K562 (cell line): Measurements from ENCODE around the gene EMP2. TPM values are rescaled to one million over a fixed set of nuclear protein-coding genes. Genes with fewer than 3 reads are reported as not detected.

Experiments
- ATAC-seq: fragments of 200-7000 bp; cut with Tn5 transposase; 3 replicates; pipeline ENCODE4 v1.9.1; 2020; ENCODE audit warnings: moderate library complexity
- BruUV-seq: library from RNA; stranded (reverse); fragments of 400-500 nt; replicated peaks from 2 replicates; lab custom pipeline; 2021; lab: Mats Ljungman, UMichigan
- CTCF ChIA-PET: fragments of 300-600 bp; formaldehyde crosslinking; extraction: SDS; loops from one replicate; lab custom pipeline; 2021; ENCODE audit warnings: low intra/inter-chr PET ratio; lab: Yijun Ruan, JAX
- POLR2A ChIA-PET: fragments of 300-600, 350-650 bp; sonication (Branson Sonifier 250); formaldehyde crosslinking; extraction: SDS; loops from one replicate; lab custom pipeline; 2021; ENCODE audit warnings: antibody characterized with exemption, inconsistent platforms; lab: Yijun Ruan, JAX
- DNase-seq, 4 experiments: peaks; one replicate each; pipeline versions ENCODE4 v3.0.0 to v3.0.0-alpha.2; 2011 to 2018; ENCODE audit warnings: low spot score in 3 of 4, mixed read lengths in 3 of 4; ENCODE audit errors: extremely low read depth in 1 of 4
- FAIRE-seq: peaks from 2 replicates; lab custom pipeline; 2011; peaks lifted over from hg19 to GRCh38; lab: Jason Lieb, UNC
- H2AFZ ChIP-seq: 2 replicates; pipeline ENCODE4 v1.6.0; 2011; ENCODE audit warnings: low read depth, low read length, control low read depth, inconsistent platforms
- H3K27ac ChIP-seq: fragments of 200-600 bp; 3 replicates; pipeline ENCODE4 v1.8.0; 2011; ENCODE audit warnings: low read depth, mild to moderate bottlenecking, control low read depth, inconsistent platforms, low read length, moderate library complexity, mixed read lengths; ENCODE audit errors: extremely low read depth
- H3K27me3 ChIP-seq, 2 experiments: fragments of 300-600 bp in 1 of 2; 2 replicates in 1 of 2; 3 replicates in 1 of 2; pipeline versions ENCODE4 v1.6.0 to v1.8.0; 2011; ENCODE audit warnings: inconsistent platforms in 2 of 2, low read length in 2 of 2, mild to moderate bottlenecking in 1 of 2, mixed read lengths in 1 of 2, moderate library complexity in 1 of 2; ENCODE audit not compliant: control insufficient read depth in 2 of 2, insufficient read depth in 2 of 2
- H3K36me3 ChIP-seq: fragments of 300-600 bp; 3 replicates; pipeline ENCODE4 v1.8.0; 2011; ENCODE audit warnings: mild to moderate bottlenecking, low read length, inconsistent platforms; ENCODE audit not compliant: control insufficient read depth, insufficient read depth
- H3K4me1 ChIP-seq, 2 experiments: fragments of 200-600 bp in 1 of 2; replicated peaks in 1 of 2; 2 replicates in 1 of 2; 3 replicates in 1 of 2; pipeline versions ENCODE4 v1.5.1 to v1.8.0; 2011; ENCODE audit warnings: inconsistent platforms in 2 of 2, low read length in 2 of 2, mild to moderate bottlenecking in 1 of 2, mixed read lengths in 1 of 2, moderate library complexity in 1 of 2; ENCODE audit not compliant: control insufficient read depth in 2 of 2, insufficient read depth in 2 of 2
- H3K4me2 ChIP-seq: 2 replicates; pipeline ENCODE4 v1.6.1; 2011; ENCODE audit warnings: low read length, control low read depth, inconsistent platforms, mixed read lengths; ENCODE audit not compliant: insufficient read depth
- H3K4me3 ChIP-seq: fragments of 200-600 bp; sonication (generic), shearing (Covaris generic); 2 replicates; pipeline ENCODE4 v1.5.1; 2016; ENCODE audit warnings: control low read depth, inconsistent platforms
- H3K79me2 ChIP-seq: fragments of 200-600 bp; 3 replicates; pipeline ENCODE4 v1.8.0; 2011; ENCODE audit warnings: low read length, inconsistent platforms; ENCODE audit not compliant: control insufficient read depth, insufficient read depth
- H3K9ac ChIP-seq, 2 experiments: 2 replicates each; pipeline versions ENCODE4 v1.6.0 to v1.6.1; 2011; ENCODE audit warnings: low read depth in 2 of 2, low read length in 2 of 2, control low read depth in 1 of 2, inconsistent platforms in 1 of 2, mild to moderate bottlenecking in 1 of 2, mixed read lengths in 1 of 2; ENCODE audit not compliant: insufficient read depth in 1 of 2
- H3K9me1 ChIP-seq: one replicate; pipeline ENCODE4 v1.6.0; 2011; ENCODE audit warnings: inconsistent platforms, mild to moderate bottlenecking, low read length, moderate library complexity; ENCODE audit not compliant: control insufficient read depth, insufficient read depth
- H3K9me3 ChIP-seq: replicated peaks from 2 replicates; pipeline ENCODE4 v1.5.1; 2011; ENCODE audit warnings: low read depth, low read length, inconsistent platforms; ENCODE audit not compliant: control insufficient read depth, insufficient read depth
- H4K20me1 ChIP-seq: replicated peaks from 2 replicates; pipeline ENCODE4 v1.6.1; 2011; ENCODE audit warnings: low read length, inconsistent platforms, mixed read lengths; ENCODE audit not compliant: control insufficient read depth, insufficient read depth
- NR1H2 ChIP-seq: sonication (generic); formaldehyde crosslinking; IDR thresholded peaks from 2 replicates; pipeline ENCODE4 v1.4.0; 2020; ENCODE audit warnings: mild to moderate bottlenecking, missing genetic modification reagents
- SRSF9 ChIP-seq: fragments of 200-400 bp; formaldehyde crosslinking; IDR thresholded peaks from 2 replicates; pipeline ENCODE4 v1.6.1; 2017; ENCODE audit warnings: low read depth, low read length, borderline replicate concordance
- TARDBP ChIP-seq: fragments of 450-650 bp; IDR thresholded peaks from 2 replicates; pipeline ENCODE4 v1.6.1; 2016
- THRAP3 ChIP-seq: fragments of 450-650 bp; IDR thresholded peaks from 2 replicates; pipeline ENCODE4 v1.6.1; 2016; ENCODE audit warnings: mild to moderate bottlenecking, inconsistent platforms, borderline replicate concordance
- ZNF232 ChIP-seq: sonication (generic); formaldehyde crosslinking; IDR thresholded peaks from 2 replicates; pipeline ENCODE4 v1.8.0; 2022; ENCODE audit warnings: mild to moderate bottlenecking, missing genetic modification reagents
- WGBS: fragments of 100-300 bp; shearing (Covaris generic); methylation state at CpG from one replicate; pipeline ENCODE4 v1.1.6; 2016; ENCODE audit warnings: low coverage, mixed read lengths; ENCODE audit not compliant: insufficient coverage; ENCODE audit errors: missing lambda C conversion rate; 5-methylcytosine and 5-hydroxymethylcytosine counted together
- in situ Hi-C: fragments of 300-500 bp; cut with MboI; formaldehyde crosslinking; loops from 4 replicates; pipeline ENCODE4 v1.15.0; 2018; ENCODE audit warnings: inconsistent platforms, mixed read lengths
- intact Hi-C: fragments of 100-400 bp; cut with micrococcal nuclease; formaldehyde crosslinking; loops from 2 replicates; pipeline ENCODE4 v1.14.2; 2022
- polyA plus RNA-seq, 8 experiments: library from polyadenylated mRNA; depleted of rRNA in 4 of 8; stranded (reverse) in 5 of 8; unstranded in 3 of 8; fragments of >200 nt; fragmentation: Nextera tagmentation in 2 of 8; fragmentation: Illumina TruSeq in 1 of 8; extraction: Ambion mirVana in 2 of 8; extraction: Trizol in 1 of 8; gene quantifications; 2 replicates each; pipeline versions ENCODE4 v1.2.1 to v1.2.3, GENCODE V29; 2011 to 2014; ENCODE audit warnings: inconsistent platforms in 1 of 8, missing spikeins in 1 of 8
- total RNA-seq, 7 experiments: library from RNA; depleted of rRNA in 6 of 7; stranded (reverse); fragments of >200 nt in 6 of 7; fragmentation: Illumina TruSeq in 2 of 7; extraction: Trizol in 2 of 7; gene quantifications; 2 replicates each; pipeline versions ENCODE4 v1.2.1 to v1.2.3, GENCODE V29; 2011 to 2021; ENCODE audit warnings: low replicate concordance in 1 of 7
- TF ChIP-seq, protein P1 (sequence below), 3 experiments: IDR thresholded peaks in 2 of 3; conservative IDR thresholded peaks in 1 of 3; 2 replicates each; pipeline ENCODE4 v1.5.1; 2011 to 2012; ENCODE audit warnings: low read length in 3 of 3, mild to moderate bottlenecking in 3 of 3, control low read depth in 2 of 3, improper control_type of control experiment in 1 of 3, inconsistent platforms in 1 of 3, low read depth in 1 of 3, mixed read lengths in 1 of 3, moderate library complexity in 1 of 3; ENCODE audit not compliant: insufficient read depth in 2 of 3
- TF ChIP-seq, protein P2 (sequence below): sonication (generic); formaldehyde crosslinking; IDR thresholded peaks from 2 replicates; pipeline ENCODE4 v1.8.1; 2023; ENCODE audit warnings: missing genetic modification reagents, mild to moderate bottlenecking, borderline replicate concordance

The EMP2 gene
- total and polyA plus RNA-seq, 9 of the 15 experiments (the other 6 are each of a cell fraction or from before 2014, with no cell fraction given) = 0.73 to 6.2 (median 3.1) TPM

DNA sequence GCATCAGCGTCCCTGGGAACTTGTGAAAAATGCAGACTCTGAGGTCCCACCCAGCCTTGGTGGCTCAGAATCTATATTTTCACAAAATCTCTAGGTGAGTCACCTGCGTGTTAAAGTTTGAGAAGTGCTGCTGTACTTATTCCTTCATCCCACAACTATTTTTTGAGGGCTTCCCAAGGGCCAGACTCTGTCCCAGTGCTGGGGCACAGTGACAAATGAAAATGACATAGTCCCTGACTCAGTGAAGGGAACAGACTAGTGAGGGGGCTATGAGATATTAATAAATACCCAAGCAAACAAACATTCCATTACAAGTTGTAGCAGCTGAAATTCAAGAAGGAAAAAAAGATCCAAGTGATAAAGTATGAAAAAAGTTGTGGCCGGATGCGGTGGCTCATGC lies 9.9 kb upstream of the EMP2 start:
- CTCF ChIA-PET = no interaction called here
- POLR2A ChIA-PET = interaction anchor here (0.8 kb wide), 1 partner anchor 18 kb away, joined by 4 read pairs; no protein-coding TSS in a partner anchor
- in situ Hi-C loops = no loop called here

DNA sequence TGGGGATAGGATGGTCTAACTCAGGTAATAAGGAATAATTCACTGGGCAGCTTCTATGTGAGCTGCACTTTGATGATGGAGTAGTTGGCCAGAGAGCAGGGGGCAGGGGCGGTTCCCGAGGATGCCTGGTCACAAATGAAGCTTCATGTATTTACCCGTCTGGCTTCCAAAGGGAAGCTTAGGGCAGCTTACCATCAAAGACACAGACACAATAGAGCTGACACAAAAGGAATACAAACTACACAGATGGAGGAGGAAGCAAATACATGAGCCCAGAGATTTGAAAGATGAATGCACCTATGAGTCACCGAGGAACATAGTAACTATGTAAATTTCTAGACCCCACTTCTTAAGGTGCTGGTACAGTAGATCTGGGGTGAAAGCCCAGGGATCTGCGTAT lies 8.7 kb upstream of the EMP2 start:
- peaks cover 2% of the 10 kb centered on the region for H3K9me1 ChIP-seq
- H3K27ac ChIP-seq = no peak overlapping the region
- DNase-seq = no peak
- H3K36me3 ChIP-seq = no peaks in the 10 kb centered on the region
- intact Hi-C loops = no loop called here
- CTCF ChIA-PET = no interaction called here
- ATAC-seq = no peak
- 0% methylated on average over 5 of the region's 5 CpGs for WGBS
- no peaks in the 10 kb centered on the region for H3K79me2 ChIP-seq
- no peak for FAIRE-seq
- no TSS peak for BruUV-seq
- in situ Hi-C loops = no loop called here
- H3K4me1 ChIP-seq = no peaks in the 10 kb centered on the region
- H3K9me3 ChIP-seq = no peaks in the 10 kb centered on the region
- H3K9ac ChIP-seq = no peak overlapping the region
- no peaks in the 10 kb centered on the region; the same call in 1 of the 2 replicates for H4K20me1 ChIP-seq
- H3K4me2 ChIP-seq = no peak overlapping the region
- POLR2A ChIA-PET = no interaction called here
- H3K4me3 ChIP-seq = no peak overlapping the region
- H3K27me3 ChIP-seq = peaks cover 43 to 60% of the 10 kb centered on the region in 2 experiments
- no peak overlapping the region for H2AFZ ChIP-seq
- TF ChIP-seq NR1H2 (CRISPR knock-in tag) = no peak
- no peak for TF ChIP-seq SRSF9
- TF ChIP-seq, protein P1, sequence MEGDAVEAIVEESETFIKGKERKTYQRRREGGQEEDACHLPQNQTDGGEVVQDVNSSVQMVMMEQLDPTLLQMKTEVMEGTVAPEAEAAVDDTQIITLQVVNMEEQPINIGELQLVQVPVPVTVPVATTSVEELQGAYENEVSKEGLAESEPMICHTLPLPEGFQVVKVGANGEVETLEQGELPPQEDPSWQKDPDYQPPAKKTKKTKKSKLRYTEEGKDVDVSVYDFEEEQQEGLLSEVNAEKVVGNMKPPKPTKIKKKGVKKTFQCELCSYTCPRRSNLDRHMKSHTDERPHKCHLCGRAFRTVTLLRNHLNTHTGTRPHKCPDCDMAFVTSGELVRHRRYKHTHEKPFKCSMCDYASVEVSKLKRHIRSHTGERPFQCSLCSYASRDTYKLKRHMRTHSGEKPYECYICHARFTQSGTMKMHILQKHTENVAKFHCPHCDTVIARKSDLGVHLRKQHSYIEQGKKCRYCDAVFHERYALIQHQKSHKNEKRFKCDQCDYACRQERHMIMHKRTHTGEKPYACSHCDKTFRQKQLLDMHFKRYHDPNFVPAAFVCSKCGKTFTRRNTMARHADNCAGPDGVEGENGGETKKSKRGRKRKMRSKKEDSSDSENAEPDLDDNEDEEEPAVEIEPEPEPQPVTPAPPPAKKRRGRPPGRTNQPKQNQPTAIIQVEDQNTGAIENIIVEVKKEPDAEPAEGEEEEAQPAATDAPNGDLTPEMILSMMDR (IDR thresholded peaks at IDR 0.05 in 2 of 3, conservative IDR thresholded peaks at IDR 0.05 in 1 of 3; ENCODE audit: insufficient read depth in 2 of 3, low read depth in 1 of 3, low read length in 3 of 3) = no peak
- TF ChIP-seq, protein P2, sequence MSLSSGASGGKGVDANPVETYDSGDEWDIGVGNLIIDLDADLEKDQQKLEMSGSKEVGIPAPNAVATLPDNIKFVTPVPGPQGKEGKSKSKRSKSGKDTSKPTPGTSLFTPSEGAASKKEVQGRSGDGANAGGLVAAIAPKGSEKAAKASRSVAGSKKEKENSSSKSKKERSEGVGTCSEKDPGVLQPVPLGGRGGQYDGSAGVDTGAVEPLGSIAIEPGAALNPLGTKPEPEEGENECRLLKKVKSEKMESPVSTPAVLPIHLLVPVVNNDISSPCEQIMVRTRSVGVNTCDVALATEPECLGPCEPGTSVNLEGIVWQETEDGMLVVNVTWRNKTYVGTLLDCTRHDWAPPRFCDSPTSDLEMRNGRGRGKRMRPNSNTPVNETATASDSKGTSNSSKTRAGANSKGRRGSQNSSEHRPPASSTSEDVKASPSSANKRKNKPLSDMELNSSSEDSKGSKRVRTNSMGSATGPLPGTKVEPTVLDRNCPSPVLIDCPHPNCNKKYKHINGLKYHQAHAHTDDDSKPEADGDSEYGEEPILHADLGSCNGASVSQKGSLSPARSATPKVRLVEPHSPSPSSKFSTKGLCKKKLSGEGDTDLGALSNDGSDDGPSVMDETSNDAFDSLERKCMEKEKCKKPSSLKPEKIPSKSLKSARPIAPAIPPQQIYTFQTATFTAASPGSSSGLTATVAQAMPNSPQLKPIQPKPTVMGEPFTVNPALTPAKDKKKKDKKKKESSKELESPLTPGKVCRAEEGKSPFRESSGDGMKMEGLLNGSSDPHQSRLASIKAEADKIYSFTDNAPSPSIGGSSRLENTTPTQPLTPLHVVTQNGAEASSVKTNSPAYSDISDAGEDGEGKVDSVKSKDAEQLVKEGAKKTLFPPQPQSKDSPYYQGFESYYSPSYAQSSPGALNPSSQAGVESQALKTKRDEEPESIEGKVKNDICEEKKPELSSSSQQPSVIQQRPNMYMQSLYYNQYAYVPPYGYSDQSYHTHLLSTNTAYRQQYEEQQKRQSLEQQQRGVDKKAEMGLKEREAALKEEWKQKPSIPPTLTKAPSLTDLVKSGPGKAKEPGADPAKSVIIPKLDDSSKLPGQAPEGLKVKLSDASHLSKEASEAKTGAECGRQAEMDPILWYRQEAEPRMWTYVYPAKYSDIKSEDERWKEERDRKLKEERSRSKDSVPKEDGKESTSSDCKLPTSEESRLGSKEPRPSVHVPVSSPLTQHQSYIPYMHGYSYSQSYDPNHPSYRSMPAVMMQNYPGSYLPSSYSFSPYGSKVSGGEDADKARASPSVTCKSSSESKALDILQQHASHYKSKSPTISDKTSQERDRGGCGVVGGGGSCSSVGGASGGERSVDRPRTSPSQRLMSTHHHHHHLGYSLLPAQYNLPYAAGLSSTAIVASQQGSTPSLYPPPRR = no peak

More for the DNA sequence above, 9.9 kb upstream of the EMP2 start:
- Histone ChIP-seq H3K27ac (no peak overlapping the region), H2AFZ (no peak overlapping the region), H3K9ac (no peak overlapping the region), H3K4me3 (no peak overlapping the region), H3K4me2 (no peak overlapping the region), H3K27me3 (peaks cover 36 to 58% of the 10 kb centered on the region in 2 experiments), H3K79me2 (no peaks in the 10 kb centered on the region), H4K20me1 (no peaks in the 10 kb centered on the region; the same call in 1 of the 2 replicates), H3K9me1 (peaks cover 2% of the 10 kb centered on the region), H3K9me3 (no peaks in the 10 kb centered on the region), H3K36me3 (no peaks in the 10 kb centered on the region), H3K4me1 (no peaks in the 10 kb centered on the region)
- TF ChIP-seq TARDBP (no peak), ZNF232 (CRISPR knock-in tag) (no peak), THRAP3 (no peak)
- FAIRE-seq = no peak
- no peak for ATAC-seq
- 0% methylated on average over 4 of the region's 4 CpGs for WGBS
- no peak for DNase-seq
- BruUV-seq = no TSS peak
- intact Hi-C loops = no loop called here
